H1 (cell line): ENCODE data around the gene RPL3. TPM values are rescaled to one million over a fixed set of nuclear protein-coding genes. Genes with fewer than 3 reads are reported as not detected.

Source experiments
- CBX5 ChIP-seq: fragments of 300-800, 300-1000 bp; sonication (generic); IDR thresholded peaks from 2 replicates; pipeline ENCODE4 v1.7.1; 2016; ENCODE audit warnings: antibody characterized with exemption, low read length, low read depth
- CEBPB ChIP-seq: IDR thresholded peaks from 2 replicates; pipeline ENCODE4 v1.6.1; 2012; ENCODE audit warnings: low read depth, low read length
- RBBP5 ChIP-seq: IDR thresholded peaks from 2 replicates; pipeline ENCODE4 v1.7.1; 2012; ENCODE audit warnings: low read depth, mild to moderate bottlenecking, inconsistent platforms, low read length, moderate library complexity, borderline replicate concordance
- SIN3A ChIP-seq, 2 experiments: IDR thresholded peaks in 1 of 2; conservative IDR thresholded peaks in 1 of 2; 2 replicates each; pipeline ENCODE4 v1.6.1; 2011 to 2012; ENCODE audit warnings: low read length in 2 of 2, improper control_type of control experiment in 1 of 2, low read depth in 1 of 2, mild to moderate bottlenecking in 1 of 2
- TCF12 ChIP-seq: IDR thresholded peaks from 2 replicates; pipeline ENCODE4 v1.6.1; 2011; ENCODE audit warnings: low read depth, mild to moderate bottlenecking, low read length
- ZNF274 ChIP-seq: IDR thresholded peaks from 2 replicates; pipeline ENCODE4 v1.7.0; 2012; ENCODE audit warnings: low read length, borderline replicate concordance; ENCODE audit errors: extremely low read depth
- polyA plus RNA-seq, 7 experiments: library from polyadenylated mRNA; depleted of rRNA in 3 of 7; stranded (reverse) in 5 of 7; unstranded in 2 of 7; fragments of >200 nt in 5 of 7; fragments of 200-250 nt in 2 of 7; gene quantifications; 1 replicate in 5 of 7; 2 replicates in 1 of 7; 4 replicates in 1 of 7; pipeline versions ENCODE4 v1.2.1 to v1.2.3, GENCODE V29; 2011 to 2013; ENCODE audit warnings: missing spikeins in 2 of 7, mixed read lengths in 2 of 7
- total RNA-seq: library from RNA; stranded (reverse); fragmentation: NEBNext Ultra II Directional; extraction: Animal tissue kit (Norgen Biotek cat#: 25700); gene quantifications from 2 replicates; pipeline ENCODE4 v1.2.1, GENCODE V29; 2021
- TF ChIP-seq, protein P1 (sequence below): fragments of 300-600 bp; sonication (generic); IDR thresholded peaks from 2 replicates; pipeline ENCODE4 v1.7.1; 2012; ENCODE audit warnings: low read length, moderate library complexity, mild to moderate bottlenecking, inconsistent platforms; ENCODE audit not compliant: insufficient replicate concordance

RPL3 gene
- total and polyA plus RNA-seq, 2 of the 8 experiments (the other 6 are each of a cell fraction or from before 2014, with no cell fraction given) = 2,865 to 5,466 TPM

DNA sequence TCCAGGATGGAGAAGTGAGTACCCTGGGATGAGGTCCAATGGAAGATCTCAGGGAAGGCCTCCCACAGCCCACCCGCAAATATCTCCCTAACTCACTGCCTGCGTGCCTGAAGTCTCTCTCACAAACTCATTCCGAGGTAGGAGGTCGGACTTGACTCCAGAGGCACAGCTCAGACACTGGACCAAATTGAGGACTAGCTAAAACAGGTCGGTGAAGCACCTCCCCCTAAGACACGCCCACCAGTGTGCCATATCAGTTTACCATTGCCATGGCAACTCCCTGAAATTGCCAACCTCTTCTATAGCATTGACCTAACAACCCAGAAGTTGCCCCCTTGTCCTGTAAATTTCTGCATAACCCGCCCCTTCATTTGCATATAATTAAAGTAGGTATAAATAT, 17.5 kb downstream of the RPL3 start (continued):
- TF ChIP-seq, protein P1, sequence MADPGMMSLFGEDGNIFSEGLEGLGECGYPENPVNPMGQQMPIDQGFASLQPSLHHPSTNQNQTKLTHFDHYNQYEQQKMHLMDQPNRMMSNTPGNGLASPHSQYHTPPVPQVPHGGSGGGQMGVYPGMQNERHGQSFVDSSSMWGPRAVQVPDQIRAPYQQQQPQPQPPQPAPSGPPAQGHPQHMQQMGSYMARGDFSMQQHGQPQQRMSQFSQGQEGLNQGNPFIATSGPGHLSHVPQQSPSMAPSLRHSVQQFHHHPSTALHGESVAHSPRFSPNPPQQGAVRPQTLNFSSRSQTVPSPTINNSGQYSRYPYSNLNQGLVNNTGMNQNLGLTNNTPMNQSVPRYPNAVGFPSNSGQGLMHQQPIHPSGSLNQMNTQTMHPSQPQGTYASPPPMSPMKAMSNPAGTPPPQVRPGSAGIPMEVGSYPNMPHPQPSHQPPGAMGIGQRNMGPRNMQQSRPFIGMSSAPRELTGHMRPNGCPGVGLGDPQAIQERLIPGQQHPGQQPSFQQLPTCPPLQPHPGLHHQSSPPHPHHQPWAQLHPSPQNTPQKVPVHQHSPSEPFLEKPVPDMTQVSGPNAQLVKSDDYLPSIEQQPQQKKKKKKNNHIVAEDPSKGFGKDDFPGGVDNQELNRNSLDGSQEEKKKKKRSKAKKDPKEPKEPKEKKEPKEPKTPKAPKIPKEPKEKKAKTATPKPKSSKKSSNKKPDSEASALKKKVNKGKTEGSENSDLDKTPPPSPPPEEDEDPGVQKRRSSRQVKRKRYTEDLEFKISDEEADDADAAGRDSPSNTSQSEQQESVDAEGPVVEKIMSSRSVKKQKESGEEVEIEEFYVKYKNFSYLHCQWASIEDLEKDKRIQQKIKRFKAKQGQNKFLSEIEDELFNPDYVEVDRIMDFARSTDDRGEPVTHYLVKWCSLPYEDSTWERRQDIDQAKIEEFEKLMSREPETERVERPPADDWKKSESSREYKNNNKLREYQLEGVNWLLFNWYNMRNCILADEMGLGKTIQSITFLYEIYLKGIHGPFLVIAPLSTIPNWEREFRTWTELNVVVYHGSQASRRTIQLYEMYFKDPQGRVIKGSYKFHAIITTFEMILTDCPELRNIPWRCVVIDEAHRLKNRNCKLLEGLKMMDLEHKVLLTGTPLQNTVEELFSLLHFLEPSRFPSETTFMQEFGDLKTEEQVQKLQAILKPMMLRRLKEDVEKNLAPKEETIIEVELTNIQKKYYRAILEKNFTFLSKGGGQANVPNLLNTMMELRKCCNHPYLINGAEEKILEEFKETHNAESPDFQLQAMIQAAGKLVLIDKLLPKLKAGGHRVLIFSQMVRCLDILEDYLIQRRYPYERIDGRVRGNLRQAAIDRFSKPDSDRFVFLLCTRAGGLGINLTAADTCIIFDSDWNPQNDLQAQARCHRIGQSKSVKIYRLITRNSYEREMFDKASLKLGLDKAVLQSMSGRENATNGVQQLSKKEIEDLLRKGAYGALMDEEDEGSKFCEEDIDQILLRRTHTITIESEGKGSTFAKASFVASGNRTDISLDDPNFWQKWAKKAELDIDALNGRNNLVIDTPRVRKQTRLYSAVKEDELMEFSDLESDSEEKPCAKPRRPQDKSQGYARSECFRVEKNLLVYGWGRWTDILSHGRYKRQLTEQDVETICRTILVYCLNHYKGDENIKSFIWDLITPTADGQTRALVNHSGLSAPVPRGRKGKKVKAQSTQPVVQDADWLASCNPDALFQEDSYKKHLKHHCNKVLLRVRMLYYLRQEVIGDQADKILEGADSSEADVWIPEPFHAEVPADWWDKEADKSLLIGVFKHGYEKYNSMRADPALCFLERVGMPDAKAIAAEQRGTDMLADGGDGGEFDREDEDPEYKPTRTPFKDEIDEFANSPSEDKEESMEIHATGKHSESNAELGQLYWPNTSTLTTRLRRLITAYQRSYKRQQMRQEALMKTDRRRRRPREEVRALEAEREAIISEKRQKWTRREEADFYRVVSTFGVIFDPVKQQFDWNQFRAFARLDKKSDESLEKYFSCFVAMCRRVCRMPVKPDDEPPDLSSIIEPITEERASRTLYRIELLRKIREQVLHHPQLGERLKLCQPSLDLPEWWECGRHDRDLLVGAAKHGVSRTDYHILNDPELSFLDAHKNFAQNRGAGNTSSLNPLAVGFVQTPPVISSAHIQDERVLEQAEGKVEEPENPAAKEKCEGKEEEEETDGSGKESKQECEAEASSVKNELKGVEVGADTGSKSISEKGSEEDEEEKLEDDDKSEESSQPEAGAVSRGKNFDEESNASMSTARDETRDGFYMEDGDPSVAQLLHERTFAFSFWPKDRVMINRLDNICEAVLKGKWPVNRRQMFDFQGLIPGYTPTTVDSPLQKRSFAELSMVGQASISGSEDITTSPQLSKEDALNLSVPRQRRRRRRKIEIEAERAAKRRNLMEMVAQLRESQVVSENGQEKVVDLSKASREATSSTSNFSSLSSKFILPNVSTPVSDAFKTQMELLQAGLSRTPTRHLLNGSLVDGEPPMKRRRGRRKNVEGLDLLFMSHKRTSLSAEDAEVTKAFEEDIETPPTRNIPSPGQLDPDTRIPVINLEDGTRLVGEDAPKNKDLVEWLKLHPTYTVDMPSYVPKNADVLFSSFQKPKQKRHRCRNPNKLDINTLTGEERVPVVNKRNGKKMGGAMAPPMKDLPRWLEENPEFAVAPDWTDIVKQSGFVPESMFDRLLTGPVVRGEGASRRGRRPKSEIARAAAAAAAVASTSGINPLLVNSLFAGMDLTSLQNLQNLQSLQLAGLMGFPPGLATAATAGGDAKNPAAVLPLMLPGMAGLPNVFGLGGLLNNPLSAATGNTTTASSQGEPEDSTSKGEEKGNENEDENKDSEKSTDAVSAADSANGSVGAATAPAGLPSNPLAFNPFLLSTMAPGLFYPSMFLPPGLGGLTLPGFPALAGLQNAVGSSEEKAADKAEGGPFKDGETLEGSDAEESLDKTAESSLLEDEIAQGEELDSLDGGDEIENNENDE = no peak
- TF ChIP-seq ZNF274 = no peak
- no peak for TF ChIP-seq CEBPB
- no peak for TF ChIP-seq TCF12
- TF ChIP-seq SIN3A (conservative IDR thresholded peaks at IDR 0.05 in 1 of 2, IDR thresholded peaks at IDR 0.05 in 1 of 2; ENCODE audit: low read depth in 1 of 2, low read length in 2 of 2) = no peak
- no peak for TF ChIP-seq CBX5
- no peak for TF ChIP-seq RBBP5
- TF ChIP-seq, all 59 proteins: peak for 0
